GM21390 (cell line): Measurements from ENCODE around the gene HUNK.
"Not testable (repeated sequence)": the region's sequence is repeated elsewhere in the genome, so short reads cannot be mapped to it uniquely, and the experiment has no call there.

ENCODE experiments used
- ATAC-seq: cut with Tn5 transposase; IDR thresholded peaks from one replicate; pipeline ENCODE4 v1.9.1; 2021; ENCODE audit not compliant: unreplicated experiment

HUNK gene

DNA sequence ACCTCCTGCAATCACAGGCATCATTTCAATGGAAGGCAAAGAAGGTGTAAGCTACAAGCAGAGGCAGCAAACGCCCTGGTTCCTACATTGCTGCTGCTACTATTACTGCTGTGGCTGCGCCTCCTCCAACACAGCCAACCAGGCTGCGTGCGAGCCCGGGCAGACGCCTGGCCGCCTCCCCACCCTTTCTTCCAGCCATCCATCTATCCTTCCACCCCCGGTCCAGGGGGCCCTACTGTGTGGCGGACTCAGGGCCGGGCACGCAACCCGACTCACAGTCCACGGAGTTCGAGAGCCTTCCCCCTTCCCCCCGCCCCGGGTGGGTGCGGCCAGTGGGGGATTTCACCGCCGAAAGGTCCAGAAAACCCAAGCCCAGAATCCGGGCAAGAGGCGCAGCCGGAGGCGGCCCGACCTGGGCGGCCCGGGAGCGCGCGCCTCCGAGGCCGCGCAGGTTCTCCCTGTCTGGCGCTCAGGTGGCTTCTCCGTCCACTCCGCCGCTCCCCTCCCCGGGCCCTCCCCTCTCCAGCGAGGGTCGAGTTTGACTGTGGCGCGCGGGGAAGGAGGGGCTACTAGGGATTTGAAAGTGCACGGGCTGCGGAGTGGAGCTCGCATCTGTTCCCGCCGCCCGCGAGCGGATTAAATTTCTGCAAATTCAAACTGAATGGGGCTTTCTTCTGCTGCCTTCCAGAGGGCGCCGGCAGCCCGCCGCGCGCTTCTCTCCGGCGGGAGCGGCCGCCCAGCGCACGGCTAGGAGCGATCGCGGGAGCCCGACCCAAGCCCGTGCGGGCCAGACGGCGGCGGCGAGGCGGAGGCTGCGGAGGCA, at the start of gene HUNK:
Gene HUNK (plus strand): TSS at position 569 of the 823 bp plus-strand sequence. CDS start 655 bp downstream, outside the sequence.
- no peak for ATAC-seq

DNA sequence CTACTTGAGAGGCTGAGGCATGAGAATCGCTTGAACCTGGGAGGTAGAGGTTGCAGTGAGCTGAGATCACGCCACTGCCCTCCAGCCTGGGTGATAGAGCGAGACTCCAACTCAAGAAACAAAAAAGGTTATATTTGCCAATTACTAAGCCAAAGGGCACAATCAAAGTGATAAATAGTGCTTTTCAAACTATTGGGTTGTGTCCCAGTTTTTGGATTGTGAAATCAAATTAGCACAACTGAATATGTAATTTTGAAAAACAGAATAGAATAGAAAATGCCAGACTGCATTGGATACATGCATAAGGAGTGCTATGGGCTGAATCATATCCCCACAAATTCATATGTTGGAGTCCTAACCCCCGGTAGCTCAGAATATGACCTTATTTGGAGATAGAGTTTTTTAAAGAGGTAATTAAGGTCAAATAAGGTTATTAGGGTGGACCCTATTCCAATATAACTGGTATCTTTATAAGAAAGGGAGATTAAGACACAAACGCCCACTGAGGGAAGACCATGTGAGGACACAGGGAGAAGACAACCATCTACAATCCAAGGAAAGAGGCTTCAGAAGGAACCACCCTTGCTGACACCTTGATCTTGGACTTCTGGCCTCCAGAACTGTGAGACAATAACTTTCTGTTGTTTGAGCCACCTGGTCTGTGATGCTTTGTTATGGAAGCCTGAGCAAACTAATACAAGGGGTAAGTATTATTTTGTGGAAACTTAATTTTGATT, 42.9 kb upstream of the HUNK start:
- no peak for ATAC-seq

DNA sequence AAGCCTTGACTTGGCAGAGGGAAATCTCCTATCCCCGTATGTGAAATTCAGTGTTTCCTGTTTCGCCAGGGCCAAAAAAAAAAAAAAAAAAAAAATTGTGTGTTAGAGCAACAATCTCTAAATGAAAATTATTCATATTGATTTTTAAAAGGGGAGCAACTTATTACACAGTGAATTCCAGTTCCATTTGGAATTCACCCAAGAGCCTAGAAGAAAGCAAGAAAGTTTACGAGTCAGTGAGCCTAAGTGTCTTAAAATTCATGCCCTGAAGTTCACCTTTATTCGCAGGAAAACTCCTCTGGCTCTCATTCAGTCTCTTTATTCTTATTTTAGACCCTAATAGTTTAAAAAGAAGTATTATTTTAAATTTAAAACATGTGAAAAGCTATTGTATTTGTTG, 42.1 kb upstream of the HUNK start:
- no peak for ATAC-seq

DNA sequence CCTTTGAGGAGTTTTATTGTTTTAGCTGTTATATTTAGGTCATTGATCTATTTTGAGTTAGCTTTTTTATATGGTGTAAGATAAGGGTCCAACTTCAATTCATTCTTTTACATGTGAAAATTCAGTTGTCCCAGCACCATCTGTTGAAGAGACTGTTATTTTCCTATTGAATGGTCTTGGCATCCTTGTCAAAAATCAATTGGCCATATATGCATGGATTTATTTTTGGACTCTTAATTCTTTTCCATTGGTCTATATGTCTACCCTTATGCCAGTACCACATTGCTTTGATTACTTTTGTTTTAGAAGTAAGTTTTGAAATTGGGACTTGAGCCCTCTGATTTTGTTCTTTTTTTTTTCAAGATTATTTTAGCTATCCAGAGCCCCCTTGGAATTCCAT, 35.8 kb upstream of the HUNK start:
- ATAC-seq = no peak

DNA sequence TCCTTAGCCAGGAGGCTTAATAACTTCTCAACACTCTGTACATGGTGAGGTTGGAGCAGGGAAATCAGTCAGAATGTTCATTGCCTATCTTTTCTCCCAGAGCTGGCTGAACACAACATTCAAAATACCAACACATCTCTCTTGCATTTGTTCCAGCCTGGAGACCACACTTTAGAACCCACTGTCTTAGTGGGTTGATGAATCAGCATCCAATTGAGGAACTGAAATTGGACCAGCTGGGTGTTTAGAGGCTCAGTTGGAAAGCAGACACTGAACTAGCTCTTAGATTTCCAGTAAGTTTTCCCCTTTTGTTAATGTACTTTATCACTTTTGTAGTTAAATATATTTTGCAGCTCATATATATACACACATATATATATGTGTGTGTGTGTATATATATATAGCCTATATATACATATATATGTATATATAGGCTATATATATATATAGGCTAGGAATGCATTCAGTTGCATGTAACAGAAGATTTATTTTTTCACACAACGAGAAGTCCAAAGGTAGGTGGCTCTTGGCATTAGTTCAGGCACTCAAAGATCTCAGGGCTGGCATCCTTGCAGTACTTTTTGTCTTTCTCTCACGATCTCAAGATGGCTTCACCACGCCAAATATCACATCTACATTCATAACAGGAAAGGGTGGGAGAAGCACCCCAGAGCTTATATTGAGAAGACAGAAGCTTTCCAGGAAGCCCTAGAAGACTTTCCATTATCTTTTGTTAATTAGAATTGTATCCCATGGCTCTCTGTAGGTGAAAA, 35.0 kb upstream of the HUNK start:
- no peak for ATAC-seq

DNA sequence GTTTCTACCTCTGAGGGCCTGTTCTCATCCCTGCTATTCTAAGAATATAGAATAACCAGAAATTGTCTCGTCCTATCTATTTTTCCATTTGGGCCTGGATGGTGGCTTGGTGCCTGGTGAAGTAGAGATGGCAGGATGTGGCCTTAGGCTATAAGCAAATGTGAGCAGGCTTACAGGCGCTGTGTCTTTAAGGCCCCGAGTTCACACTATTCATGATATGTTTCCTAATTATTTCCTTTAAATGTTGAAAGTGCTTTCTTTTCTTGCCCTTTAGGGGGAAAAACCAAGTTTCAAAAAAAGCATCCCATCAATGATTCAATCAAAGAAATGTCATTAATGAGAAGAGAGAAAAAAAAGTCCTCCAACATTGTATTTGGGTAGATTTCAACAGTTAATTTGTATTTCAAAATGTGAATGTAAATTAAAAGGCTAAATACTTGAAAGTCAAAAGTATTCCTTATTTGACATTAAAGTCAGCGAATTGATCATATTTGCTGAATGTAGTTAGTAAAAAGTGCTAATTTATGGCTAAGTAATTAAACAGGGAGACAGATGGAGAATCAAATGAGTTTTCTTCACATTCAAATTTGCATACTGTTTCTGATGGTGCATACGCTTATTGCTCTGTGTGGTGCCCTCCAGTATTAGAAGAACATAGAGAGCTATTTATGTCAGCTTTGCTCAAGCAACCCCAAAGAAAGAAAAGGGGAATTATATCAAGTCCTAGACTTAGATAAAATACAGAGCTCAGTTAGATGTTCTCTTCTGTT, 34.0 kb upstream of the HUNK start:
- no peak for ATAC-seq

DNA sequence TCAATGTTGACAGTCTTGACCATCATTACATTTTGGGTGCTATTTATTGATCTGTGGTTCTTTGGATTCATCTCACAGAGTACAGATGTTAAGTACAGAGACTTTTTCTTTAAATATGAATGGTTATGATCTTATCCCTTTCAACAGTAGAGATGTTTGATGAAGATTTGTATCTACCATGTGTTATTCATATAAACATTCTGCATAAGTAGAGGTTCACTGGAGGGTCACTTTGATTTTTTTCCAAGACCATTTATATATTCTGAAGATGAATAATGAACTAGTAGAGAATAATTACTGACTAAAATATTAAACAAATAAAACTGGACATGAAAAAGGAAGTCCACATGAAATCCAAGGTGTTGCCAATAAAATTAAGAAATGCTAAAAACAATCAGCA, 28.6 kb upstream of the HUNK start:
- ATAC-seq = no peak

DNA sequence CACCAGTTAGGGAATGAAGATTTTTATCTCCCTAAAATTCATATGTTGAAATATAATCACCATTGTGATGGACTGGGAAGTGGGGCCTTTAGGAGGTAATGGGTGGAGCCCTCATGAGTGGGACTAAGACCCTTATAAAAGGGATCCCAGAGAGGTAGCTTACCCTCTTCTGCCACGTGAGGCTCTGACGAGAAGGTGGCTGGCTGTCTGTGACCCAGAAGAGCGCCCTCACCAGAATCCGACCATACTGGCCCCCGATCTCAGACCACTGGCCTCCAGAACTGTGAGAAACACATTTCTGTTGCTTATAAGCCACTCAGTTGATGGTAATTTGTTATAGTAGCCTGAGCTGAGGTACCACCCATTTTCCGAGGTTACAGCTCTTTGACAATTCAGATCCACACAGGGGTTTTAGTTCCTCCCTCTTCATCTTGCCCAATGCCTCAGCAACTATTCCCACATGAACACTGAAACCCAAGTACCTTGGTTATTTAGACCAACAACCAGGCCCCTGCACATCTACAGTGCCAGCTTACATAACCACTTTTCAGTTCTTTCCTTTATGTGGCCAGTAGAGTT, 27.6 kb upstream of the HUNK start:
- ATAC-seq = no peak

DNA sequence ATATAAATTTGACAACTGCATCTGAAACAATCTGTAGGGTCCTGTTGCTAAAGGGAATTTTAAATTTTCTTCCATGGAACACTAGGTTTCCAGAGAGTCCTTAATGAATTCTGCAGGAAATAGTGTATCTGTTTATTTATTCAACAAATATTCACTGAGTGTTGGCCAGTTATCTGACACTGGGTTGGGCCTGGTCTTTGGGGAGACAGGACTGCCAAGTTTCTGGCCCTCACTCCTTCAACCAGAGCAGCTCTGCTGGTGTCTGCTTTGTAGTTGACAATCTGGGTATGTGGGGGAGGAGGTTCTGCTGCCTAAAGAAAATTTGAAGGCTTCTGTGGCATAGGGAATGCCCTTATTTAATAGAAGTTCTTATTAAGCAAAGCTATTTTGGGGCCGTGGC, 26.1 kb upstream of the HUNK start:
- no peak for ATAC-seq

DNA sequence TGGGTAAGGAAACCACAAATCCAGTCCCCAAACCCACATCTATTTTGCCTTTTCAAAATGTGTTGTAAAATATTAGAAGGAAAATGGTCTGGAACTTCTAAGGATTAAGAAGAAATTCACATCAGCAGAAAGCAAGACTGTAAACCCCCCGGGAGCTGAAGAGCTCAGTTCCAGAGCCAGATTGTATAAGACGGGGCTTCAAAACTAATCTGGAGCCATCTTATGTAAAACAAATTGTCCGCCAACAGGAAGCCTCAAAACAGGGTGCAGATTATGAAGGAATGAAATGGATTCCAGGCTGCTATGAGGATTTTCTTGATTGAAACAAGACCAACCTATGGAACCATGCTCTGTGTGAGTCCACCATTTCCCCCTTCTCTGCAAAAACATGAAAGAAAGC, 25.1 kb upstream of the HUNK start:
- no peak for ATAC-seq

DNA sequence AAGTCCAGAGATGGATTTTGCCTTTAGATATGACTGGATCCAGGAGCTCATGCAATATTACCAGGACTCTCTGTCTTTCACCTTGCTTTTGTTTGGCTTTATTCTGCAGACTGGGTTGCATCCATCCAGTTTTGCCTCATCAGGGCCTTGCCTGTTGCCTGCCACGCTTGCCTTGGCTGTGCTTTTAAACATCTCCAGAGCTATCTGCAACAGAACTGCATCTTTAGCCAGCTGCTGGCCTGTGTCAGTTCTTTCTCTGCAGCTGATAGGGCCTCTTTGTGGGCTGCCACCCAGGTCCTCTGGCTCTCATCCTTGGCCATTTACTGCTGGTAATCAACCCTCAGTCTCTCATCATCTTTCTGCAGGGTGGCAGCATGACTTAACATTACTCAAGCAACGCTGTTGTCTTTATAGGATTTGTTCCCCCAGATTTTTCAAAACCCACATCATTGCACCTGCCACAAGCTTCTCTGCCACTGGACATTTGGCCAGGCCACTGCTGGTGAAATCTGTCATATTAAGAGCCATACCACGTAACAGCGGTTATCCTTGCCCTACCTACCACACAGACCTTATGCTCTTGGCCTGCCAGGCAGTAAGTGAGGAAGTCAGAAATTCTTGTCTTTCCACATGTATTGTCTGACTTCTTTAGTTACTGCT, 24.4 kb upstream of the HUNK start:
- no peak for ATAC-seq

DNA sequence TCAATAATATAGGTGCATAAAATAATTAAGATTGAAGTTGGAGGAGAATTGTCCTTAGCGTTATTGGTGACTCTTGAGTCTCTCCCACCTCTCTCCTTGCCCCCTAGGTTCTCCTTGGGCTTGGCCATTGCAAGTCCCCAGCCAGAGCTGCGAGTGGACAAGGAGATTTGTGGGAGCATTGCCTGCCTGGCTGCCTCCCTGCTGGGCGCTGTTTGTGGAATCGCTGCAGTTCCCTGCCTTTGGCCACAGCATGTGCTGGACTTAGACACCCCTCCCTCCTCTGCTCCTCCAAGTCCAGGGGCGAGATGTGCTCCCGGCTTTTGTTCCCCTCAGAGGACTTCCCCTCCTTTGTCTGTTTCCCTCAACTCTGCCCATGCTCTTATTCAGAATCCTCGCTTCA, 21.9 kb upstream of the HUNK start:
- no peak for ATAC-seq

DNA sequence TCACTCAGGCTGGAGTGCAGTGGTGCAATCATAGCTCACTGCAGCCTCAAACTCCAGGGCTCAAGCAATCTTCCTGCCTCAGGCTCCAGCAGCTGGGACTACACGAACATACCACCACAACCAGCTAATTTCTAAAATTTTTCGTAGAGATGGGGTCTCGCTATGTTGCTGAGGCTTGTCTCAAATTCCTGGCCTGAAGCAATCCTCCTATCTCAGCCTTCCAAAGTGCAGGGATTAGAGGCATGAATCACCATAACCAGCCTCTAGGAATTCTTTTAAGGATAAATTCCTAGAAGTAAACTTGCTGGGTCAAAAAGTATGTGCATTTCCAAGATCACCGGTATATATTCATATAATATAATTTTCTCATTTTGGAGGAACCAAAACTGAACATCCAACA, 17.6 kb upstream of the HUNK start:
- no peak for ATAC-seq

DNA sequence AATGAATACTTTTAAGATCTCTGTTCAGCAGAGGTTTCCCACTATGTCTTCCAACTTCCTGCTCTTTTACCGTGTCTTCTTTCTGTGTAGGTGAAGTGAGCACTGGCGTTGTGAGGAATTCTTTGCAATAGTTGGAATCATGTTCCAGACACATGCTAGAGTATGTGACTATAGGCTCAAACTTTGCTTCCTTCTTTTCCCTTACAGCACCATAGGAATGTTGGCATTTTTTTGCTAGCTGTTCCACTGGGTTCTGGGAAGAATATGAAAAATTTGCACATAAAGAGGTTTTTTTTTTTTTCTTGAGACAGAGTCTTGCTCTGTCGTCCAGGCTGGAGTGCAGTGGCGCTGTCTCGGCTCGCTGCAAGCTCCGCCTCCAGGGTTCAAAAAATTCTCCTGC, 15.7 kb upstream of the HUNK start:
- ATAC-seq = no peak

DNA sequence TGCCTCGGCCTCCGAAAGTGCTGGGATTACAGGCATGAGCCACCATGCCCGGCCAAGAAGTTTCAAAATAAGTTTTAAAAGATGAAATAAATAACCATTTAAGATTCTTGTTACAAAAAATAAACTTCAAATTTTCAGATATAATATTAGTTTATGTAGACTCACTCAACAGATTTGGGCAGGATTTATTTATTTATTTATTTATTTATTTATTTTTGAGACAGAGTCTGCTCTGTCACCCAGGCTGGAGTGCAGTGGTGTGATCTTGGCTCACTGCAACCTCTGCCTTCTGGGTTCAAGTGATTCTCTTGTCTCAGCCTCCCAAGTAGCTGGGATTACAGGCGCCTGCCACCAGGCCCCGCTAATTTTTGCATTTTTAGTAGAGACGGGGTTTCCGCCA, 15.2 kb upstream of the HUNK start:
- ATAC-seq = not testable (repeated sequence)

DNA sequence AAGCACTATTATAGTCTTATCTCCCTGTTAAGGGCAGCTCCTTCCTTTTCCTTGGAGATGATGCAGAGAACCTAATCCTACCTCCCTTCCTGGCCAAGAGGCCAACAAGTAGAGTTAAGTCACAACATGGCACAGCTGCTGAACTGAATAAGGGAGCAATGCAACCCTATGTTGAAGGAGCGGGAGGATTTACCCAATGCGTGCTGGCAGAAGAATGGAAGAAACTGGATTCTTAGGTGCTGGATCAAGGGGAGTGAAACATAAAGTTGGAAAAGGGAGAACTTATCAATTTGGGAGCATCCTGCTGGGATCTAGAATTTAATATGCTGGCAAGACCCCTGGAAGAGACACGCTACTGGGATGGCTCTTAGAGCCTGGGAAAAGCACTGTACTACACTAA, 12.0 kb upstream of the HUNK start:
- no peak for ATAC-seq

DNA sequence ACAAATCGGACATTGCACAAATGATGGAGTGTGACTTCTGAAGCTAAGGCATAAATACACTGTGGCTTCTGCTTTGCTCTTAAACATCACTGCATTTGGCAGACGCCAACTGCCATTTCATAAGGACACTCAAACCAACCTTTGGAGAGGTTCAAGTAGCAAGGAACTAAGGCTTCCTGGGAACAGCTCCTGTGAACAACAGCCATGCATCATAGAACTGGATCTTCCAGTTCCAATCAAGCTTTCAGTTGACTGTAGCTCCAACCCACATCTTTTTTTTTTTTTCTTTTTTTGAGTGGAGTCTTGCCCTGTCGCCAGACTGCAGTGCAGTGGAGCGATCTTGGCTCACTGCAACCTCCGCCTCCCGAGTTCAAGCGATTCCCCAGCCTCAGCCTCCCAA, 10.7 kb upstream of the HUNK start:
- ATAC-seq = no peak

DNA sequence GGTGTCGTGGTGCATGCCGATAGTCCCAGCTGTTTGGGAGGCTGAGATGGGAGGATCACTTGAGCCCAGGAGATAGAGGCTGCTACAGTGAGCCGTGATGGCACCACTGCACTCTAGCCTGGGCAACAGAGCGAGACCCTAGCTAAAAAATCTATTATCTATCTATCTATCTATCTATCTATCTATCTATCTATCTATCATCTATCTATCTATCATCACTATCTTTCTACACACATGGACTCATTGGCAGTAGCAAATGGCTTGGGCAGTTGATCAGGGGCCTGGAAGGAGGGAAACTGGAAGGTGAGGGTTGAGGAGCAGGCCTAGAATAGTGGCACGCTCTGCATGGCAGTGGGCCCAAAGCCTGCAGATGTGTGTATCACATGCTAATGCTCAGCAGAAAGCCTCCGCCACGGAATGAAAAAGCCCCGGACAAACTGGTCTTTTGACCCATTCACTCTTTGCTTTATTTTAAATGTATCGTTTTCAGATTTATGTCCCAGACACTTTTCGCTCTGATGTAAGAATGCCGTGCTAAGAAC, 7.3 kb upstream of the HUNK start:
- ATAC-seq = no peak

DNA sequence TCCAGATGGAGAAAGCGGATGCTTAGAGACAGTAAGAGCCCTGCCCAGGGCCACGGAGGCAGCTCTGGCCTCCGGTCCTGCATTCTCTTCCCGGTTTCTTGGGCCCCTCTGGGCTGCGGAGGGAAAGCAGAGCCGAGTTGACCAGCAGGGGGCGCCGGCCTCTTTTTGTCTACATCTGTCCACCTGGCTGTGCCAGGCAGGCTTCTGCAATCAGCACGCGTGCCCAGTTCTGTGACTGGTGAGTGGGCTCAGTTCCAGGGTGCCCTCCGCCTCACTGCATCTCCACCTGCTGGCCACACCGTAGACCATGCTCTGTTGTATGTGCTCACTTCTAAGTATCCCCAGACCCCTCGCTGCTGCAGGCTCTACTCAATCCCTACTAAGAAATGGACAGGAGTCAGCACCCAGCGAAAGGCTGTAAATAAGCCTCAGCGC, 6.7 kb upstream of the HUNK start:
- ATAC-seq = no peak

DNA sequence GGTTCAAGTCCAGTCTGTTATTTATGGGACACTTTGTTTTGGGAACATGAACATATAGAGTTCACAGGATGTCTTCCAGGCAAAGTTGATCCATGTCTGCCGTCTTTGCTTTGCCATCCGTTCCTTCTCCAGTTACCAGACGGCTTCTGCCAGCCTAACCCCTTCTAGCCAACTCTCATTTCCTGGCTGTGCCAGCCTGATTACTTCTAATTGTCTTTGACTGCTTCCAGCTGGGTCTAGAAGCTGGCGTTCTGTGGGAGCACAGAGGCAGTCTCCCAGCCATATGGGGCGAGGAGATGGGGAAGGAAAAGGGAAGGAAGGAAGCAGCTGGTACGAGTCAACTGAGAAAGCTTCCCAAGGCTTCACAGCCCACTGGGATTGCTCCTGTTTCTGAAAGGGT, 3.1 kb upstream of the HUNK start:
- ATAC-seq = no peak
